Central memory CD4-positive, alpha-beta T cell (primary cell): ENCODE results near the gene SPHKAP.
"Not testable (repeated sequence)": the region's sequence is repeated elsewhere in the genome, so short reads cannot be mapped to it uniquely, and the experiment has no call there.

ENCODE experiments used
- DNase-seq: peaks from one replicate; pipeline ENCODE4 v3.0.0; 2022

The SPHKAP gene

DNA sequence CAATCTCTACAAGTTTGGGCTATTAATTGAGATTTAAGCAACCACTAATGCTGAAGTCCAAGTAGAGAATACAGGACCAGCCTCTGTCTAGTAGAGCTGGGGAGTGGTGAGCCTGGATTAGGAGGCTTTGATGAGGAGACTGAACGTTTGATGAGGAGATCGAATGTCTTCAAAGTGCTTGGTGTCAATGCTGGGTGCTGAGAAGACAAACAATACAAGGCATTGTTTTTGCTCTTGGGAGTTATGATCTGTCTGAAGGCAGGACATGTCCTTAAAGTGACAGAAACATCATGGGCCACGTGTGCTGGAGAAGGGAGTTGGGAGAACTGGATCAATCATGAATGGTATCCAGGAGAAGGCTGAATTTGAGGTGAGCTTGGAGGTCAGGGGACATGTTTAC, 143.6 kb downstream of the SPHKAP start:
- no peak for DNase-seq

GRCh38 chr2:228023619-228024018, 157.9 kb downstream of the SPHKAP start:
- DNase-seq, result no peak

GRCh38 chr2:228018311-228018710, 163.2 kb downstream of the SPHKAP start:
- no peak for DNase-seq

DNA sequence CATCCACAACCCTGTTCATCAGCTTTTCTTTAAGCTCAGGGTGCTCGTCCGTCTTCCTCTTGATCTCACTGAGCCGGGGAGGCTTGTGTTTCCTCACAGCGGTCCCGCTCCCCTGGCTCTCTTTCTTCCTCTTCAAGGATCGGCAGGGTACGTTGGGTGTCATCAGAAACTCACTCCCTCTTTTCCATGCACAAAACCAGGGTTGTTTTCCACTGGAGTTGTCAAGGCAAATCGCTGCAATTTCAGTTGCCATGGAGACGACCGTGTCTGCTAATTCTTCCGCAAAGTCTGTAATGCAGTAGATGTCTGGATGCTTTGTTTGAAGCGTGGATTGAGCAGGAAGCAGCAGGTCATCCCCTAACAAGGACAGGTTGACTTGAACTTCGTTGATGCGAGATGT, 163.7 kb downstream of the SPHKAP start:
- DNase-seq, result no peak

DNA sequence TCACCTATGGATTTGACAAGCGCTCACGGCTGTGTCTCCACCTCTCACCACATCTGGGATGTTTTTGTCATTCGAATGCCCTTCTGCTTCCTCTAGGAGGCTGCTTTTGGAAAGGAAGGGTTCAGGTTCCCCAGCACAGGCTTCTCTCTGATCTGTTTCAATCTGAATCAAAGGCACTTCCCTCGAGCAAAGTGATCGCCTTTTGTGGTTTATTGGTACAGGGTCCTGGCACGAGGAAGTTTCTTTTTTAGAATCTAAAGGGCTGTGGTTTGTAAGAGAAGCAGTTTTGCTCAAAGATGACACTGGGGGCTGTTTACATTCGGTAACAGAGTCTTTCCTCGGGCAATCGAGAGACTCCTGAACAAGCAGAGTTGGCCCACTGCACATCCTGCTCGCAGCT, 165.1 kb downstream of the SPHKAP start:
- DNase-seq, result no peak

GRCh38 chr2:228015741-228016140, 165.7 kb downstream of the SPHKAP start:
- DNase-seq, result no peak

DNA sequence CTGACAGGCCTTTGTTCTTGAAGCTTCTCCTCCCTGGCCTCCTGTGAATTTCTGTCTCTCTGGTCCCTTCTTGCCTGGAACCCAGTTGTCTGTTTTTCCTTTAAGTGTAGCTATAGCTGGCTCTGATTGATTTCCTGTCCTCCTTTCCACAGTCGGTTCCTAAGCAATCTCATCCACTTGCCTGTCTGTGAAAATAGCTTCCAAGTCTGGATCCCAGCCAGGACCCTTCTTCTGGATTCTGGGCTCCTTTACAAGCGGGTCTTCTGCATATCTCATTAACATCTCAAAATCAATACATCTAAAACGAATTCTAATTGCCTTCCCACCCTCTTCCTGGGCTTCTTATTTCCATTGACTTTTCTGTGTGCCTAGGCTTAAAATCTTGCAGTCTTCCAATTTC, 185.1 kb downstream of the SPHKAP start:
- no peak for DNase-seq

GRCh38 chr2:227990937-227991336, 190.6 kb downstream of the SPHKAP start:
- no peak for DNase-seq

- DNase-seq, result no peak
Observed at GRCh38 chr2:227973241-227973640, 208.2 kb downstream of the SPHKAP start.

GRCh38 chr2:227971619-227972230, 209.8 kb downstream of the SPHKAP start:
- DNase-seq, result no peak

DNA sequence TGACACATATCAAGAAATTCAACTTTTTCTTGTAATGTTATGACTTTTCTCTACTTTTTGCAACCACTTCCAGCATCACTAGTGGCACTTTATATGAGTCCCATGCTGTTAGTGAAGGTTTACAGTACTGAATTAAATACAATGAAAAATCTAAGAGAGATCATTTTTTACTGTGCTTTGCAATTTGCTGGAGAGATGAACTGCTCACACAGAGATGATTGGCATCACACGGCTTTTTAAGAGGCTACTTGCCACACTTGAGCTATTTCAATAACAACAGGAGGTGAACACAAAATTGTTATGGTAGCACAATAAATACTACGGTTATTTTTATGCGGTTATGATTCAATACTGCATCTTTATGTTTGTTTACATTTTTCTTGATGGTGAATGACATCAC, 221.2 kb downstream of the SPHKAP start:
- DNase-seq, result no peak

- DNase-seq, result no peak
Observed at GRCh38 chr2:227942965-227943364, 238.5 kb downstream of the SPHKAP start.

DNA sequence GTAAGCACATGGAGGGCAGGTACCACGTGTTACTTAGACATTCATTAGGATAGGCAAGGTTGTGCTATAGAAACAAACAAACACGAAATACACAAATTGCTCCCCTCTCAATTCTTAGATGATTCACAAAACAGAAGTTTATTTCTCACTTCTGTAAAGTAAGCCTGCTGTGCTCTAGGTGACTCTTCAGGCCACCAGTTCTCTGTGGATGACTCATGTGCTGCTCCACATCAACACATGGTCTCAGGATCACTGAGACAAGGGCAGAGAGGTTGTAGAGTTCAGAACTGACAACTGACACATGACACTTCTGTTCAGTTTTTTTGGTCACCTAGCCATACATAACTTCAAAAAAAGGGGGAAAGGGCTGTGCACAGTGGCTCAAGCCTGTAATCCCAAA, 239.5 kb downstream of the SPHKAP start:
- no peak for DNase-seq

GRCh38 chr2:227939271-227940027, 242.0 kb downstream of the SPHKAP start:
- no peak for DNase-seq

- not testable (repeated sequence) for DNase-seq
Observed at GRCh38 chr2:227936249-227936648, 245.2 kb downstream of the SPHKAP start.

DNA sequence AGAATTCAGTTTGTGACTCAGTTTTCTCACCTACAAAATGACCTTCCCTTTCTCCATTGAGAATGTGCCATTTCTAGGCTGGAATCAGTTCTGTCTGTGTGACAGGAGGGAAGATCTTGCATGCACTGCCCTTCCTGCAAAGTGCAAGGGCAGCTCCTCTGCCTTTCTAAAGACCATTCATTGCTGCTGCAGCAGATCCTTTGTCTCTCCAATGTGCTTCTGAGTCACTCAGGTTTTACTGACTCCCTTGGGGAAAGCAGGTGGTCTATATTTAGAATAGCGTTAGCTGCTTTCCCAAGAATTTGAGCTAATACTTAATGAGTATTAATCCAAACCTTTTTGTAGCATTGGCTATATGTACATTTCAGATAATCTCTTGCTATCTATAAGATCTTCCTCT, 247.6 kb downstream of the SPHKAP start:
- no peak for DNase-seq

DNA sequence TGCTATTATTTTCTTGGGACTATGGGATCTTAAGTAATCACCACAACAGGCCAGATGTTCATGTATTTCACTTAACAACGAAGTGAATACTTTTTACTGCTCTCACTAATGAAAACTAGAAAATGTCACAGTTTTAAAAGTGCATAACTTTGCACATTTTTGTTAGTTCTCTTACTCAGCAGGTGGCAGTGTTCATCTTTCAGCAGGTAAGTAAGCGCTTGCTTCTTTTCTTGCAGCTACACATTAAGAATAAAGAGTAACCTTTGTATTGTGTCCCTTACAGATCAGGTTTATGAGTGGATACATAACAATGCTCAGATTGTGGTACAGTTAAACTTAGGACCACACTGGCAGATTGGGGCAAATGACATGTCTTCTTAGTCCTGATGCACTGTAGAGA, 249.1 kb downstream of the SPHKAP start:
- DNase-seq, result no peak

DNA sequence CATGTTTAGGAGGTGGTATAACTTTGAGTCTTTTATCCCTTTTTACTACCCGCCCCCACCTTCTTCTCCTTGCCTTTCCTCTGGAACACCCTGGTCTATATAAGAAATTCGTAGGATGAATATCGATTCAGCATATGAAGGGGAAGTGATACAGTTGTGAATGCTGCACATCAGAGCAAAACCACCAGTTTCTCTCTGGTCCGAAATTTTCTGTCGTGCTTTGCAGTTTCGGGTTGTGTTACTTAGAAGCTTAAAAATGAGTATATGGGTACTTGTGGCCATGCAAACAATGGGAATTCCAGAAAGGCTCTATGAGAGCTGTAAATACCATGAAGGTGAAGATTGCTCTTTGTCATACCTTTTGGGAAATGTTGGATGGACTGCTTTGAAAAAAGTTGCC, 249.5 kb downstream of the SPHKAP start:
- no peak for DNase-seq
